DLD1 (cell line): Measurements from ENCODE around the gene CRABP1.

Source experiments
- in situ Hi-C: cut with HindIII; loops from 2 replicates; pipeline ENCODE4 v1.10.0; 2017; ENCODE audit warnings: low sequenced_read_pairs

CRABP1 gene

DNA sequence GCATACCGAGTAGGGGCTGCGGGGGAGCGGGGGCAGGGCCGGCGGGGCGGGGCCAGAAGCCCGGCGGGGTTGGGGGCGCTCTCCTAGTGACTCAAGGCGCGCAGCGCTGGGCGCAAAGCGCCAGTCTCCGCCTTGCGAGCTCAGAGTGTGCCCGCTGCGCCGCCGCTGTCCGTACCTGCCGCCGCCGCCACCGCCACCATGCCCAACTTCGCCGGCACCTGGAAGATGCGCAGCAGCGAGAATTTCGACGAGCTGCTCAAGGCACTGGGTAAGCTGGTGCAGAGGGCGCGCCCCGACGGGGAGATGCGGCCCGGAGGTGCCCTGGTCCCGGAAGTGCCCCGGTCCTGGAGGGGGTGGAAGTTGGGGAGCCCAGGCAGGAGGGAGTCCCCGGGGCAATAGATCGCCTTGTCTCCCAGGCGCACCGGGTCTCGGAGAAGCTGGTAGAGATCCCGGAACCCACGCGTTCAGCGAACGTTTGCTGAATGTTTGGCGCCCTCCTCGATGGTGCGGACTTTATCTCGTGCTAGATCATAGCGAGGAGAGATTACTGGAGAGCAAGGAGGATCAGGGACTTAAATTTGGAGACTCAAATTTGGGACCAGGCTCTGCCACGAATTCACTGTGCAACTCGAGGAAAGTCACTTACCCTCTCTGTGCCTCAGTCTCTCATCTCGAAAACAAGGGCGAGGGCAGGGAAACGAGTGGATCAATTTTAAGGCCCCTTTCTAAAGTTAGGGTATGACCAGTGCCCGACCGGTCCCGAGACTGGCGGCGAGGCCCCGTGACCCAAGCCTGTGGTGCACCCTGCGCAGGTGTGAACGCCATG is at the start of gene CRABP1:
Gene CRABP1 (plus strand): TSS at position 123 of the 826 bp plus-strand sequence. CDS start 76 bp downstream, at position 199.
- in situ Hi-C loops, result no loop called here

DNA sequence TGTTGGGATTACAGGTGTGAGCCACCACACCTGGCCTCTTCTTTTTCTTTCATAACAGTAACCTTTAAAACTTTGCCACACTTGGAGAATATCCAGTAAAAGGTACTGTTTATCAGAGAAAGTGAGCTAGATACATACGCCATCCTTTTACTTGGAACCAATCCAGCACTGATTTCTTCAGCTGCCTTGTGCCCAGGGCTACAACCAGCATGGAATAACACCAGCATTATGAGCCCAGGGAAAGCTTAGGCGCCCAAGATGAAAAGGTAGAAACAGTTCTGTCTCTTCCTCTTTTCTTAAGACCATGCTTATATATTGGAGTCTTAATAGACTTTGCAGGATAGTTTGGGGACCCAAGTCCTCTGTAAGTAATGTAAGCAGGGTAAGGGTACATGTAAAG is 49.1 kb upstream of the CRABP1 start:
- in situ Hi-C loops, result loop anchor here (25.0 kb wide), 1 partner anchor 154 kb away; the partner anchor contains the start of genes CIB2 and IDH3A

DNA sequence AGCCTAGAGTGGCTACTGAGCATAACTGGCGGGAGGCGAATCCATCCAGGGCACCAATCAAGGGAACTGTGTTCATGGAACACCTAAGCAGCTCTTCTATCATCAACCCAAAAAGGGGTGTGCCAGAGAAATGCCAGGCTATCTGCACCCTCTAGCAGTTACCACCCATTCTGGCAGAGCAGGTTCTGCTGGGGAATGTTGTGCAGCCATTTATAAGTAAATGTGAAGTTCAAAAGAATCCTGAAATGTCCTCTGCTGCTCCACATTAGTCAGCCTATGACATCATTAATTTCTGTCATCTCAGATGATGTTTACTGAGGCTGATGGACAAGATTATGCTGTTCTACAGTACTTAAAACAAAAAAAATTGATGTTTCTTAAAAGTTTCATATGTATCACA is 48.5 kb upstream of the CRABP1 start:
- in situ Hi-C loops, result loop anchor here (25.0 kb wide), 1 partner anchor 154 kb away; the partner anchor contains the start of genes CIB2 and IDH3A

DNA sequence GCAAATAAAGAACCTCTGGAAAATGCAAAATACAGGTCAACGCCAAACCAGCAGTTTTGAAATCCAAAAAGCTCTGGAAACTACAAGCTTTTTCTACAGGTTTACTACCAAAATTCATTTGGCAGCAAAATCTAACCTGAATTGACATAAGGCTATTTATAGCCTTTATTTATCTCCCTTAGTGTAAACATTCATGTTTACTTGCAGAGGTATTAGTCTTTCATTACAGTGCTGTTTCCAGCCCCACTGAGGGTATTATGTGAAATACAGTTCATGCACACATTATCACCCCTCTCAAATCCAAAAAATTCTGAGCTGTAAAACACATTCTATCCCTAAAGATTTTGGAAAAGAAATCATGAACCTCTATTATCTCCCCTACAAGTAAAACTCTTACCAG is 47.9 kb upstream of the CRABP1 start:
- in situ Hi-C loops, result loop anchor here (25.0 kb wide), 1 partner anchor 155 kb away; the partner anchor contains the start of genes CIB2 and IDH3A

DNA sequence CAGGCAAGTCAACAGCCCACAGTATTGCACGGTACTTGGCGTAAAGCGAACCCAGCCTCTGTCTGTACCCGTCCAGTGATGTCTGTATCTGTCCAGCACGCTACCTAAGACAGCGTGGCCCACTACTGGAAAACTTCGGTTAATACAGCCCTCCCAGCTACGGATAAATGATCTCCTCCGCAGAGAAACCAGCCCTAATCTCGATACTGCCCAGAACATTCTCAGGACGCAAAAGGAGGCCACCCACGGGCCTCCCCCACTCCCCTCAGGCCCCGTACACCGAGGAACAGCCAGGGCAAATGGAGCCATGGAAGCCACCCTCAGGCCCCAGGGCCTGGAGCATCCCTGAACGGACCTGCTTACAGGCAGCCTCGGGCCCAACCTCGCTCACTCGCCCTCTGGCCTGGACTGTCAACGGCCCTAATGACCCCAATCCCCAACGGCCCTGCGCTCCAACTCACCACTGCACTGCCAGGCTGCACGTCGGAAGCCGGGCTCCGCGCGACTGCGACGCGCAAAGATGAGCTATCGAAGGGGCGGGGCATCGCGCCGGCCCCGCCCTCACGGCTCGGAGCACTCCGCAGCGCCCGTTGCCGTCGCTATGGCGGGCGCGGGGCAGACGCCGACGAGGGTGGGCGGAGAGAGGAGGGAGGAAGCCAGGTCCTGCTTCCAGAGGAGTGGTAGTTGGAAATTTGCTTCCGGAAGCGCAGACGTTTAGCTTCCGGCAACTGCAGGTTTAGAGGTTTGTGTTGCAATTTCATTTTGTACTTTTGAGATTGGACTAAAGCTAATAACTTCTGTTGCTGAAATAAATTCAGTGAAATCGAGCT is 40.8 kb upstream of the CRABP1 start, which contains the start of gene SKIC8:
Gene SKIC8 (minus strand): TSS at position 509 of the 830 bp plus-strand sequence. CDS start 3,923 bp downstream, outside the sequence.
- in situ Hi-C loops, result loop anchor here (25.0 kb wide), 1 partner anchor 162 kb away; the partner anchor contains the start of genes CIB2 and IDH3A

DNA sequence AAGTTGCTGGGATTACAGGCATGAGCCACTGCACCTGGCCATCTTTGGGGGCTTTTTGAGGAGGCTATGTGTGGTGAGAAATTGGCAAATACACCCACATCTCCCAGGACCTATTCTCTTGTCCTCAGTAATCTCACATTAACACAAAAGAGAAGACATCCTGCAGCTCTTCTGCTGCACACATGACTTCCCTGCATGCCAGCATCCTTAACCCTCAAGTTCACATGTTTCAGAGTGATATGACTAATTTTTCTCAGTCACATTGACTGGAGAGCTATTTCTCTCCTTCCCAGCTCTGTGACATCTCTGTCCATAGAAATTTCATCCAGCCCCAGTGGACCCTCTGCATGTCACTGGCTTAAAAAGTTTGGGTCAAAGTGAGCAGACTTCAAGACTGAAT is 38.8 kb upstream of the CRABP1 start:
- in situ Hi-C loops, result loop anchor here (25.0 kb wide), 1 partner anchor 111 kb away; no protein-coding TSS in a partner anchor

DNA sequence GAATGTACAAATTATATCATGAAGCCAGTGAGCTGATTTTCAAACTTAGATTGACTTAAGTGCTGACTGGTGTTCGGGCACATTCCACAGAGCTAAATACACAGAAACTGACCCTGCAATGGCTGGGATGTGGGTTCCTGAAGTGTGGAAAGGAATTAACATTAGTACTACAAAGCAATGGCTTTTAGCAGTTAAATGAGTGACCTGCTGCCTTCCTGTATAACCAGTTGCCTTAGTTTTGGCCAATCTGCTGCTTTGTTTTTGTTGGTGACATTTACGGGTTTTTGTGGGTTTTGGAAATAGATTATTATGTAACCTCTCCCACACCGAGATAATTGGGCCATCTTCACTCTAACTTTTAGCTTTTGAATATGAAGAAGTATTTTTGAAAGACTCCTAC is 38.3 kb upstream of the CRABP1 start:
- in situ Hi-C loops, result loop anchor here (25.0 kb wide), 1 partner anchor 110 kb away; no protein-coding TSS in a partner anchor

DNA sequence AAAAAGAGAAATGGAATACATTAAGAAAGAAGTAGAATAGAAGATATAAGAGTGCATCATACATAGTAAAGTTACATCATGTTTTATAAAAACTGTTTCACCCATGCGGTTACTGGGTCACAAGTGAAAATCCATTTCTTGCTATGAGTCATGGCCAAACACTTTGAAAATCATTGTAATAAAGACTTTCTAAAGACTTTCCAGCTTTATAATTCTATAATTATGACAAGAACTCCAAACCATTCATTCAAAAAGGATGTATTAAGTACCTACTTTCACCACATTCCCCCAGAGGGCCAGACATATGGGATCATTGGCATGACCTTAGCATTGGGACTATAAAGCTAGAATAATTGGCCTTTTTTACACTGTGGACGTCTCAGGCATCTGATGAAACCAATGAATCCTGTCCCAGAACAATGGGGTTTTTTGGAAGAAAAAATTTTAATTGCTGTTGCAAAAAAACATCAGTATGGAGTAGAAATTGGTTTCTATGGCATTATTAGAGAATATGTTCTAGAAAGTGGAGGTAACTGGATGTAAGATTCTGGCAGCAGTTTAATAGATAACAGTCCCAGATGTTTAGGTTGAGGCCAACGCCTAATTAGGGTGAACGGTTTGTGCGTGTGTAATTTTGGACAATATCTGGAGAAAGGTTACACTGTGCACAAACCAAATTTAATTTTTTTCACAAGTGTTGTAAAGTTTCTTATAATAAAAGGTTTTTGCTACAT is 37.4 kb upstream of the CRABP1 start:
- in situ Hi-C loops, result loop anchor here (25.0 kb wide), 1 partner anchor 110 kb away; no protein-coding TSS in a partner anchor

DNA sequence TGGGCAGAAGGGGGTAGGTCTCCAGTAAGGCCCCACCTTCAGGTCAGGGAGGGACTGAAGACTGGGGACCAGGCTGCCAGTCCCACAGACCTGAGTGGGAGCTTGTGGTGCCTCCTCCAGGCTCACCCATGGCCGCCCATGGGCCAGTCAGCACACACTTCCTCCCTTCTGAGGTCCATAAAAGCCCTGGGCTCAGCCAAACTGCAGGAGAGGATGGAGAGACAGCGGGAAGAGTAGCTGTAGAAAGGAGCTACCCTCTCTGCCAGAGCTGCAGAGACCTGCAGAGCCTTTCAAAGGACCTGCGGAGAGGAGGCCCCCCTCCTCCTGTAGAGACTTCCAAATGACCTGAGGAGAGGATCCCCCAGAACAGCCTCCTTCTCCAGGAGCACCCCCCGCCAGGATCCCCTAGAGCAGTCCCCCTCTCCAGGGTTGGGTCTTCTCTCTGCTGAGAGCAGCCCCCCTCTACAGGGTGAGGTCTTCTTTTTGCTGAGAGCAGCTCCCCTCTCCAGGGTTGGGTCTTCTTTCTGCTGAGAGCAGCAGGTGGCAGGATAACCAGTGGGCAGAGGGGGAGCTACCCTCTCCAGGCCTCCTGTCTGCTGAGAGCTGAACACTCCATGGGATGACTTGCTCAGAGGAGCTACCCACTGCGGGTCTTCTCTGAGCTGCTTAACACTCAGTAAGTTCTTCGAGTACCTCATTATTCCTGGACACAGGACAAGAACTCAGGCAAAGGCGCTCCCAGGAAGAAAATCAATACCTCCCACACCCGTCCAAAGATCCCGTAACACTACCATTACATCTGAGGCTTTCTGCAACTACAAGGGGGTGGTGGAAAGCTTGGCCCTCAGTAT is 35.7 kb upstream of the CRABP1 start:
- in situ Hi-C loops, result loop anchor here (25.0 kb wide), 1 partner anchor 108 kb away; no protein-coding TSS in a partner anchor

DNA sequence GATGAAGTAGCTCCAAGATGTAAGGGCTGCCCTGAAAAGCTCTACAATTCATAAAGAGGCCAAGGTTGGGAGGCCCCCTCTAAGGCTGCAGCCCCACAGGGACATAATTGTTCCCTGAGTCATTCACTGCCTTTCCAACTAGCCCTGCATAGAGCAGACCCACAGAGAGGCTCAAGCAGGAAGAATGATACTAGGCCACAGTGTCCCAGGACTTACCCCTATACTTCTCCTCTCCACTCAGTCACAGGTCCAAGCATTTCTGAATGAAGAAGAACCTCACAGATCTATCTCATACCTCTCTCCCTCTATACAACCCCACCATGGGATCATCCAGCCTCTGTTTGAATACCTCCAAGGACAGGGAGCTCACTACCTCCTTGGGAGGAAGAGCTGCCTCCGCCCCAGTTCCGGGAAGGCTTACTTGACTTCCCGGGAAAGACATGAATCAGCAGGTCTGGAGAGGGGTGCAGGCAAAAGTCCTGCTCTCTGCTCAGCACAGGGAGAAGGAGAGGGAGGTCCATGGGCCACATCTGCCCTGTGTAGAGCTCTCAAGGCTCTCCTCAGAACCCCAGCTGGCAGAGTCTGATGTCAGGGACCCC is 33.9 kb upstream of the CRABP1 start:
- in situ Hi-C loops, result loop anchor here (25.0 kb wide), 1 partner anchor 106 kb away; no protein-coding TSS in a partner anchor

DNA sequence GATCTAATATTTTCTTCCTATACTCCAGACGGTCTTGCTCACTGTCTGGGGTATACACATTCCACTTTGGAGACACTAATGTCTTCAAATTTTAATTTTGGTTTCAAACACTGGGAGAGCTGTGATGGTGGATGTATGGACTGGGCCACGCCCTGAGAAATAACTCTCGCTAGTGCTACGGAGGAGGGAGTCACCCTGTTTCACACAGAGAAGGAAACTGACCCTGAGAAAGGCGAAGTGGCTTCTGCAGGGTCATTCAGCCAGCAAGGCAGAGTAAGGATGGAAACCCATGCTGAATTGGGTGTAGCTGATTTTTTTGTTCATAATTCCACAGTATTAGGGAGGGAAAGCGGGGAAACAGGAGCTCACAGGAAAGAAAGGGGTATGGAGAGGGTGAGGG is 32.2 kb upstream of the CRABP1 start:
- in situ Hi-C loops, result loop anchor here (25.0 kb wide), 1 partner anchor 104 kb away; no protein-coding TSS in a partner anchor

DNA sequence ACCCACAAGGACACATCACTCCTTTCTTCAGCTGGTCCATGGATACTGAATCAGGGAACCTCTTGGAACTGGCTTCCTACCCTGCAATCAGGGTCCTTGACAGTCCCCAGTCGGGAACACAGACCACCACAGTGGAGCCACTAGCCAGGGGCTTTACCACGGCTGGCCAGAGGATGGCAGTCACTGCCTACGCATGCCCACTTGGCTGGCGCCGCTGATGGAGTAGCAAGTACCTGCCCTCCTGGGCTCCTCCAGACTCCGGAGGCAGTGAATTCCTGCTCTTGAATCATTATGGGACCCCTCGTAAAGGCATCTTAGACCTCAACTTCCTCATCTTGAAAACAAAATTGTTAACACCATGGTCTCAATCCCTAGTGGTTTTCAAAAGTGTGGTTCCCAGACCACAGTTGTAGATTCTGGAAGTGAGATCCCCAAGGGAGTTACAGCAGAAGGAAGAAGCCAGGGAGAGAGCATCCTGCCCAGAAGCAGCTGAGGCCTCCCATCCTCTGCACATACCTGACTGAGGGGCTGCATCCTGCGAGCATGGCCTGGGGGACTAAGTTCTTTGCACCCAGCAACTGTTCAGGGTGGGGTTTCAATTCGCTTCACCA is 31.6 kb upstream of the CRABP1 start:
- in situ Hi-C loops, result loop anchor here (25.0 kb wide), 1 partner anchor 104 kb away; no protein-coding TSS in a partner anchor

DNA sequence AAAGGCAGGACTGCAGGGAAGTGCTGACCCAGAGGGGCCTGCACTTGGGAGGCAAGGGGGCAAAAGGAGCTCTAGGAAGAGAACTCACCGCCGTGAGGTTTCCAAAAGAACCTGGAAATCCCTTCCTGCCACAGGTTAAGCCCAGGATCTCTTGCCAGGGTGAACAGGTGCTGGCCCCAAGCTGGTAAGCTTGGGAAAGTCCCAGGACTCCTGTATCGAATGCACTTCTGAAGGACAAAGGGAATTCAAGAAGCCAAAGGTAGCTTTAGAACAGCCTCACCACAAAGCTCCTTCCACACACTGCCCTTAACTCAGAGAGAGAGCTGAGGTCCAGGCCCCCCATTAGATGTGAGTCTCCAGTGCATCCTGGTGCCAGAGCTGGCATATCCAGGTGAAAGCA is 28.9 kb upstream of the CRABP1 start:
- in situ Hi-C loops, result loop anchor here (25.0 kb wide), 1 partner anchor 101 kb away; no protein-coding TSS in a partner anchor

DNA sequence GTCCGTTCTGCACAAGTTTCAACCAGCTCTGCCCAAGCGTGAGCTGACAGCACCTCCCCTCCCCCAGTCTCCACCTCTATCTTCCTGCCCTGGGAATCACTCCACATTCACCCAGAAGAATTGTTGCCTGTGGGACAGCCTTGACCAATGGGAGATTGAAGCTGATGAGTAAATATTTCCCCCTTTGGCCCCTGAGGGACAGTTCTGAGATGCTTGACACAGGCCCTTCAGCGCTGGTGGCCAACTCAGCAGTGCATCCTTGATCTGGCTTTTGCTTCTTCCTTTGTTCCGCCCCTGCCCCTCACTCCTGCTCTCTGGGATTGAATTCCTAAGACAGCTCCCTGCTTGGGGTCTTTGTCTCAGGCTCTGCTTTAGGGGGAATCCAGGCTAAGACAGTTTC is 27.6 kb upstream of the CRABP1 start:
- in situ Hi-C loops, result loop anchor here (25.0 kb wide), 1 partner anchor 100 kb away; no protein-coding TSS in a partner anchor

DNA sequence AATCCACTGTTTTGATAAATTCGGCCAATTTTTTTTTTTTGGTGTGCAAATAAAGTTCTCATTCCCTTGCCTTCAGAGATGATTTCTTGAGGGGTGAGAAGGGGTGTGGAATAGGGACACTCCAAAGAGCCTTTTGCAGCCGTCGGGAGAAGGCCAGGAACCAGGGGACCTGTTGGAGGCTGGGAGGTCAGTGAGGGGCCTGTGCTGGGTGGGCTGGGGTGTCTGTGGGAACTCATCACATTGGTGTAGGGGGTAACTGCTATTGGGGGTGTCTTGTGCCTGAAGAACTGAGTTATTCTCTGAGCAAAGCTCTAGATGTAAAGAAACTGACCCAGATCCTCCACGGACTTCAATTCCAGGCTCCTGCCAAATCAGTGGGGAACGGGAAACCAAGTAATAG is 27.2 kb upstream of the CRABP1 start:
- in situ Hi-C loops, result loop anchor here (25.0 kb wide), 1 partner anchor 99 kb away; no protein-coding TSS in a partner anchor

DNA sequence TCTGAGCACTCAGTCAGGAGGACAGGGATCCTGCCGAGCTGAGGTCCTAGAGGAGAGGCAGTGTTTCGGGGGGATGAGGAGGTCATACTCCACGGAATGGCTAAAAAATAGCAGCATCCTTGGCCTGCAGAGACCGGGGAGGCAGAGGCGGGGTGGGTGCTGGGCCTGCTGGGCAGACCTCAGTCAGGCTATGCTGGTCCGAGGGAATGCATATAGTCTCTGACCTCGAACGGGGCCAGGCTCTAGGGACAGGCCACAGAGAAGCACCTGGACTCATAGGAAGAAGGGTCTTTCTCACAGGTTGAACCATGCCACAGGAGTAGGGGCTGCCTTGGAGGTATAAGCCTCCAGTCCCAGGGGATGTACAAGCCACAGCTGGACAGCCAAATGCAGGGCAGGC is 26.8 kb upstream of the CRABP1 start:
- in situ Hi-C loops, result loop anchor here (25.0 kb wide), 1 partner anchor 99 kb away; no protein-coding TSS in a partner anchor

DNA sequence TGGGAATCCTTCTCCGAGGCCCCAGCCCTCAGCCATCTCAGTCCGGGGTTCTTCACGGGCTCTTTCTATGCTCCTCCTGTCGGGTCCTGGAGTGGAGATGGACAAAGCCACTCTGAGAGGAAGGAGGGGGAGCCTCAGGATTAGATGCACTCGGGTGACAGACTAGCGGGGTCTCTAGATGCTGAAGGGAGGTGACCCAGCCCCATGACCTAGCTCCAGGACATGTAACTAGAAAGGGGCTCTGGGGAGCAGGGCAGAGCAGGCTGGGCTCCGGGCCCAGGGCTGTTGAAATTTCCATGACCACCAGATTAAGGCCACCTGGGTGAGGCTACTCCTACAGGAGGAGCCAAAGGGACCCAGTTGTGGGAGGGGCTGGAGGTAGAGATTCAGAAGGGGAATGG is 26.0 kb upstream of the CRABP1 start:
- in situ Hi-C loops, result loop anchor here (25.0 kb wide), 1 partner anchor 98 kb away; no protein-coding TSS in a partner anchor

DNA sequence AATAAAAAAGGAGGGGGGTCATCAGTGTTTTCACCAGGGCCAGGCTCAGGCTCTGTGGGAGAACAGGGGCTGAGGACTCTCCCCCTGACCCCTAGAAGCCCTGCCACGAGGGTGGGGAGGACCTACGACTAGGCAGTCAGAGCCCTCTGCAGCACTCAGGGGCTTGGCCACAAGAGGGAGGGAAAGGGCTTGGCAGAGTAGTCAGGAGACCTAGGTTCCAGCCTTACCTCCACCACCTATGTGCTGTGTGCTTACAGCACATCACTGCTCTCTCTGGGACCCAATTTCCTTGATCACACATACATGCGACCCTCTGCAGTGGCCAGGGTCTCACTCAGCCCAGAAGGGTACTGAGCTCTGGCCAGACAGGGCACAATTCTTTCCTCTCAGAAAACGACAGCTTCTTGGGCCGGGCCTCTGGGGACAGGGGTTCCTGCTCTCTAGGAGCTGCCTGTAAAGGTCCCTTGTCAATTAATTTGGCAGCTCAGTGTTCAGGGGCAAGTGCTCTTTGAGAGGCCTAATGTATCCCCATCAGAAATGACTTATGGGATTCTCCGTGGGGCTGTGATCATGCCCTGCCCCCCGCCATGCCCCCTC is 24.4 kb upstream of the CRABP1 start:
- in situ Hi-C loops, result loop anchor here (25.0 kb wide), 1 partner anchor 97 kb away; no protein-coding TSS in a partner anchor
